Jurkat, Clone E6-1 (cell line): Measurements from ENCODE around the gene RAB6C.
"Not testable (repeated sequence)": the region's sequence is repeated elsewhere in the genome, so short reads cannot be mapped to it uniquely, and the experiment has no call there.

Source experiments
- DNase-seq: peaks from one replicate; pipeline ENCODE4 v3.0.0-alpha.2; 2011; ENCODE audit warnings: low read depth, low spot score
- H3K4me3 ChIP-seq: 2 replicates; pipeline ENCODE4 v1.5.1; 2011; ENCODE audit warnings: mild to moderate bottlenecking, low read length, control low read depth, moderate library complexity

RAB6C gene

GRCh38 chr2:129984426-129984825 is 5.0 kb downstream of the RAB6C start:
- no peak overlapping the region for H3K4me3 ChIP-seq
- no peak for DNase-seq

GRCh38 chr2:129992415-129993006 is 13.0 kb downstream of the RAB6C start:
- not testable (repeated sequence) for H3K4me3 ChIP-seq, DNase-seq

GRCh38 chr2:129993151-129993550 is 13.7 kb downstream of the RAB6C start:
- not testable (repeated sequence) for H3K4me3 ChIP-seq

GRCh38 chr2:129996657-129997237 is 17.3 kb downstream of the RAB6C start:
- DNase-seq, H3K4me3 ChIP-seq: not testable (repeated sequence)

More at GRCh38 chr2:129993151-129993550, 13.7 kb downstream of the RAB6C start:
- not testable (repeated sequence) for DNase-seq

- DNase-seq, H3K4me3 ChIP-seq: not testable (repeated sequence)
Measured at GRCh38 chr2:129998771-129999170, 19.3 kb downstream of the RAB6C start.

GRCh38 chr2:130005862-130006261 is 26.4 kb downstream of the RAB6C start:
- not testable (repeated sequence) for DNase-seq, H3K4me3 ChIP-seq

GRCh38 chr2:130016701-130017100 is 37.2 kb downstream of the RAB6C start:
- DNase-seq, H3K4me3 ChIP-seq: not testable (repeated sequence)

GRCh38 chr2:130019402-130019801 is 39.9 kb downstream of the RAB6C start:
- H3K4me3 ChIP-seq = no peak overlapping the region
- DNase-seq = no peak

GRCh38 chr2:130020069-130020468 is 40.6 kb downstream of the RAB6C start:
- not testable (repeated sequence) for H3K4me3 ChIP-seq

GRCh38 chr2:130025931-130026330 is 46.5 kb downstream of the RAB6C start:
- DNase-seq = peak; percentile 7
- not testable (repeated sequence) for H3K4me3 ChIP-seq

More at GRCh38 chr2:130020069-130020468, 40.6 kb downstream of the RAB6C start:
- DNase-seq = not testable (repeated sequence)
